H9 (cell line): Measurements from ENCODE around the gene SOCS7. TPM values are rescaled to one million over a fixed set of nuclear protein-coding genes. Genes with fewer than 3 reads are reported as not detected.

ENCODE experiments used
- DNase-seq: peaks from one replicate; pipeline ENCODE4 v3.0.0-alpha.2; 2017
- H2AFZ ChIP-seq: one replicate; pipeline ENCODE4 v1.6.1; 2013; ENCODE audit warnings: mild to moderate bottlenecking, low read length, control low read depth, moderate library complexity
- H2AK5ac ChIP-seq: 2 replicates; pipeline ENCODE4 v1.6.1; 2013; ENCODE audit warnings: low read length, control low read depth, mixed read lengths; ENCODE audit not compliant: insufficient read length
- H2BK120ac ChIP-seq: one replicate; pipeline ENCODE4 v1.6.1; 2013; ENCODE audit warnings: low read depth, mild to moderate bottlenecking, low read length, control low read depth, inconsistent platforms; ENCODE audit not compliant: poor library complexity, severe bottlenecking
- H2BK12ac ChIP-seq: 2 replicates; pipeline ENCODE4 v1.6.1; 2013; ENCODE audit warnings: low read length, control low read depth, mixed read lengths, low read depth; ENCODE audit not compliant: insufficient read length
- H2BK15ac ChIP-seq: 2 replicates; pipeline ENCODE4 v1.6.1; 2013; ENCODE audit warnings: low read depth, low read length, control low read depth
- H2BK20ac ChIP-seq: one replicate; pipeline ENCODE4 v1.6.1; 2013; ENCODE audit warnings: low read depth, mild to moderate bottlenecking, low read length, control low read depth, inconsistent platforms; ENCODE audit not compliant: poor library complexity, severe bottlenecking
- H2BK5ac ChIP-seq: 2 replicates; pipeline ENCODE4 v1.6.1; 2013; ENCODE audit warnings: low read length, control low read depth, mixed read lengths; ENCODE audit not compliant: insufficient read length
- H3K14ac ChIP-seq: 2 replicates; pipeline ENCODE4 v1.6.1; 2013; ENCODE audit warnings: low read length, control low read depth; ENCODE audit not compliant: insufficient read depth
- H3K18ac ChIP-seq: 2 replicates; pipeline ENCODE4 v1.6.1; 2013; ENCODE audit warnings: low read depth, mild to moderate bottlenecking, mixed read lengths, low read length, control low read depth; ENCODE audit not compliant: insufficient read length
- H3K23ac ChIP-seq: 2 replicates; pipeline ENCODE4 v1.6.1; 2013; ENCODE audit warnings: low read length, control low read depth, mixed read lengths, low read depth; ENCODE audit not compliant: insufficient read length
- H3K23me2 ChIP-seq: 2 replicates; pipeline ENCODE4 v1.6.1; 2013; ENCODE audit warnings: low read depth, mild to moderate bottlenecking, mixed read lengths, low read length, control low read depth; ENCODE audit not compliant: insufficient read length, poor library complexity, severe bottlenecking
- H3K27ac ChIP-seq: 2 replicates; pipeline ENCODE4 v1.5.1; 2013; ENCODE audit warnings: low read length, control low read depth, mixed read lengths, low read depth; ENCODE audit not compliant: insufficient read length
- H3K27me3 ChIP-seq: 2 replicates; pipeline ENCODE4 v1.6.1; 2013; ENCODE audit warnings: low read length, control low read depth, inconsistent platforms; ENCODE audit not compliant: insufficient read depth
- H3K4ac ChIP-seq: 2 replicates; pipeline ENCODE4 v1.6.1; 2013; ENCODE audit warnings: low read depth, mild to moderate bottlenecking, control low read depth, inconsistent platforms, low read length, moderate library complexity
- H3K4me1 ChIP-seq: 2 replicates; pipeline ENCODE4 v1.6.1; 2013; ENCODE audit warnings: low read length, control low read depth, inconsistent platforms; ENCODE audit not compliant: insufficient read depth
- H3K4me2 ChIP-seq: 2 replicates; pipeline ENCODE4 v1.6.1; 2013; ENCODE audit warnings: low read length, control low read depth, mixed read lengths; ENCODE audit not compliant: insufficient read length, insufficient read depth
- H3K56ac ChIP-seq: 2 replicates; pipeline ENCODE4 v1.6.1; 2013; ENCODE audit warnings: low read depth, mild to moderate bottlenecking, mixed read lengths, low read length, control low read depth; ENCODE audit not compliant: insufficient read length
- H3K79me1 ChIP-seq: 2 replicates; pipeline ENCODE4 v1.6.1; 2013; ENCODE audit warnings: low read depth, mild to moderate bottlenecking, moderate library complexity, low read length, control low read depth, inconsistent platforms; ENCODE audit not compliant: insufficient read depth, poor library complexity, severe bottlenecking
- H3K79me2 ChIP-seq: 2 replicates; pipeline ENCODE4 v1.6.1; 2013; ENCODE audit warnings: low read length, control low read depth, inconsistent platforms; ENCODE audit not compliant: insufficient read depth
- H3K9ac ChIP-seq: 2 replicates; pipeline ENCODE4 v1.6.1; 2013; ENCODE audit warnings: low read length, control low read depth, mixed read lengths; ENCODE audit not compliant: insufficient read length; ENCODE audit errors: extremely low read depth
- H3K9me3 ChIP-seq: one replicate; pipeline ENCODE4 v1.6.1; 2013; ENCODE audit warnings: low read depth, low read length, inconsistent platforms; ENCODE audit not compliant: control insufficient read depth
- H3T11ph ChIP-seq: one replicate; pipeline ENCODE4 v1.6.1; 2013; ENCODE audit warnings: mild to moderate bottlenecking, low read length, control low read depth, inconsistent platforms
- H4K20me1 ChIP-seq: one replicate; pipeline ENCODE4 v1.6.1; 2013; ENCODE audit not compliant: control insufficient read depth, insufficient read length, insufficient read depth
- H4K5ac ChIP-seq: 2 replicates; pipeline ENCODE4 v1.6.1; 2013; ENCODE audit warnings: low read depth, mild to moderate bottlenecking, mixed read lengths, low read length, control low read depth; ENCODE audit not compliant: insufficient read length
- H4K8ac ChIP-seq: replicated peaks from 2 replicates; pipeline ENCODE4 v1.6.1; 2013; ENCODE audit warnings: low read length, control low read depth, mixed read lengths, low read depth; ENCODE audit not compliant: insufficient read length
- H4K91ac ChIP-seq: 2 replicates; pipeline ENCODE4 v1.6.1; 2013; ENCODE audit warnings: low read depth, mild to moderate bottlenecking, moderate library complexity, mixed read lengths, low read length, control low read depth; ENCODE audit not compliant: insufficient read length
- H3K27ac Mint-ChIP-seq, 3 experiments: 2 replicates in 2 of 3; 3 replicates in 1 of 3; pipeline ENCODE4 v1.8.0; 2020 to 2021; ENCODE audit warnings: mixed read lengths in 3 of 3, mild to moderate bottlenecking in 1 of 3, moderate library complexity in 1 of 3
- H3K27me3 Mint-ChIP-seq: 2 replicates; pipeline ENCODE4 v1.8.0; 2021; ENCODE audit warnings: low read depth, mild to moderate bottlenecking, moderate library complexity, mixed read lengths
- H3K36me3 Mint-ChIP-seq, 3 experiments: 2 replicates in 2 of 3; 3 replicates in 1 of 3; pipeline ENCODE4 v1.8.0; 2020 to 2021; ENCODE audit warnings: low read depth in 3 of 3, mixed read lengths in 3 of 3; ENCODE audit not compliant: insufficient read depth in 1 of 3
- H3K4me1 Mint-ChIP-seq, 2 experiments: 2 replicates each; pipeline ENCODE4 v1.8.0; 2020; ENCODE audit warnings: mixed read lengths in 2 of 2
- H3K4me3 Mint-ChIP-seq, 2 experiments: 2 replicates in 1 of 2; 3 replicates in 1 of 2; pipeline ENCODE4 v1.8.0; 2020 to 2021; ENCODE audit warnings: mild to moderate bottlenecking in 2 of 2, mixed read lengths in 2 of 2, moderate library complexity in 1 of 2
- H3K9me3 Mint-ChIP-seq, 2 experiments: 2 replicates in 1 of 2; 3 replicates in 1 of 2; pipeline ENCODE4 v1.8.0; 2020; ENCODE audit warnings: mild to moderate bottlenecking in 2 of 2, mixed read lengths in 2 of 2, moderate library complexity in 1 of 2
- CTCF ChIP-seq: fragments of 200-600 bp; sonication (generic); conservative IDR thresholded peaks from 3 replicates; pipeline ENCODE4 v1.8.0; 2021; ENCODE audit warnings: antibody characterized with exemption, mild to moderate bottlenecking
- WGBS: extraction: QIAGEN DNeasy Blood & Tissue Kit; methylation state at CpG from one replicate; pipeline ENCODE4 v1.1.7; 2013; ENCODE audit warnings: missing lambda C conversion rate, low lambda C conversion rate, mixed read lengths; ENCODE audit not compliant: insufficient read length; ENCODE audit errors: extremely low coverage; 5-methylcytosine and 5-hydroxymethylcytosine counted together
- total RNA-seq: library from RNA; stranded (reverse); gene quantifications from 2 replicates; pipeline ENCODE4 v1.2.1, GENCODE V29; 2021

Gene SOCS7
- total RNA-seq, 1 experiment from 2014 or later = 31.0 TPM

DNA sequence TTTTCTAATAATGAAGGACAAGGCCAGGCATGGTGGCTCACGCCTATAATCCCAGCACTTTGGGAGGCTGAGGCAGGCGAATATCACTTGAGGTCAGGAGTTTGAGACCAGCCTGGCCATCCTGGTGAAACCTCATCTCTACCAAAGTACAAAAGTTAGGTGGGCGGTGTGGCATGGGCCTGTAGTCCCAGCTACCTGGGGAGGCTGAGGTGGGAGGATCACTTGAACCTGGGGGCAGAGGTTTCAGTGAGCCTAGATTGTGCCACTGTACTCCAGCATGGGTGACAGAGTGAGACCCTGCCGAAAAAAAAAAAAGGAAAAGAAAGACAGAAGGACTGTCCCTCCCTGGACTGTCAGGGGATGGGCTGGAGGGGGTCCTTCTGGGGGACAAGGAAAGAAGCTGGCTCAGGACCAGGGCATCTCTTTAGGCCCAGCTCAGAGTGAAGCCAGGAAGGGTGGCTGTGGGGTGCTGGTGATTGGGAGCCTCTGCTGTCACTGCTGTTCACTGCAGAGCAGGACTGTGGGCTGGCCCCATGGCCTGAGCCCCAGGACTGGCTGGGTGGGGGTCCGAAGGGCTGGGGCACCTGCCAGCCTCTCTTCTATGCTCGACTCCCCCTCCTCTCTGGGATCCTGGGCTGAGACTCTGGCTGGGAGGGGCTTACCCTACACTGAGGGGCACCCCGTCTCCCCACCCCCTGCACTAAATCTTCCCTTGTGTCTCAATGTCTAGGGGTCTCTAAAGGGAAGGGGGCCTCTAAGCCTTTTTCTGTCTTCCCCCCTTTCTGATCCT, 75.7 kb downstream of the SOCS7 start:
- no peak overlapping the region for H3K4ac ChIP-seq
- TF ChIP-seq CTCF = no peak
- H3K79me2 ChIP-seq = peaks cover 20% of the 10 kb centered on the region; the same call in 1 of the 2 replicates
- no peak overlapping the region for H3K18ac ChIP-seq
- H3T11ph ChIP-seq = no peak overlapping the region
- H2BK5ac ChIP-seq = no peak overlapping the region
- WGBS = no CpG with 5 or more reads among the region's 7 CpGs
- no peak overlapping the region for H2BK120ac ChIP-seq
- no peak for DNase-seq
- no peak overlapping the region for H2BK12ac ChIP-seq
- no peak overlapping the region for H3K27ac ChIP-seq
- peaks cover 2% of the 10 kb centered on the region for H3K27me3 Mint-ChIP-seq
- H3K36me3 Mint-ChIP-seq = 0 out of 7 replicates have a peak, but pooled peaks cover 0 to under 1% (median 0%) of the 10 kb centered on the region in 3 experiments
- H3K79me1 ChIP-seq = no peaks in the 10 kb centered on the region
- H3K56ac ChIP-seq = no peak overlapping the region
- no peak overlapping the region for H4K91ac ChIP-seq
- peaks cover 15% of the 10 kb centered on the region; the same call in 1 of the 2 replicates for H3K4me1 ChIP-seq
- H3K9ac ChIP-seq = no peak overlapping the region
- no peak overlapping the region for H3K14ac ChIP-seq
- no peak overlapping the region for H3K27ac Mint-ChIP-seq
- H3K9me3 Mint-ChIP-seq = no peaks in the 10 kb centered on the region
- H3K9me3 ChIP-seq = no peaks in the 10 kb centered on the region
- H2AK5ac ChIP-seq = no peak overlapping the region
- no peak overlapping the region for H2BK15ac ChIP-seq
- H3K4me3 Mint-ChIP-seq = peak overlapping the region; percentile 55 to 79
- H4K5ac ChIP-seq = no peak overlapping the region
- H2AFZ ChIP-seq = no peak overlapping the region
- H4K20me1 ChIP-seq = no peaks in the 10 kb centered on the region
- no peak overlapping the region for H3K23ac ChIP-seq
- H3K27me3 ChIP-seq = no peaks in the 10 kb centered on the region
- H3K4me1 Mint-ChIP-seq = peaks cover 49 to 62% of the 10 kb centered on the region in 2 experiments
- no peak overlapping the region for H4K8ac ChIP-seq
- peaks cover 11% of the 10 kb centered on the region for H3K23me2 ChIP-seq
- H3K4me2 ChIP-seq = peak overlapping the region; percentile 90
- H2BK20ac ChIP-seq = no peak overlapping the region
